Neural cell (in vitro differentiated cells): ENCODE measurements around the gene PCDHA1.

Source experiments
- EP300 ChIP-seq: fragments of 450-650 bp; conservative IDR thresholded peaks from 2 replicates; pipeline ENCODE4 v1.6.1; 2014; ENCODE audit warnings: antibody characterized with exemption, mild to moderate bottlenecking, moderate library complexity; ENCODE audit not compliant: poor library complexity, severe bottlenecking
- EZH2 ChIP-seq: fragments of 200-600, 300-800 bp; shearing (Covaris generic), sonication (generic); IDR thresholded peaks from 2 replicates; pipeline ENCODE4 v1.6.1; 2014; ENCODE audit warnings: antibody characterized with exemption, low read length, borderline replicate concordance, mild to moderate bottlenecking; ENCODE audit not compliant: insufficient read depth, poor library complexity, severe bottlenecking
- MXI1 ChIP-seq: fragments of 450-650 bp; conservative IDR thresholded peaks from 2 replicates; pipeline ENCODE4 v1.6.1; 2014; ENCODE audit warnings: antibody characterized with exemption, mild to moderate bottlenecking; ENCODE audit not compliant: poor library complexity, severe bottlenecking
- POLR2AphosphoS5 ChIP-seq: IDR thresholded peaks from 2 replicates; pipeline ENCODE4 v1.6.1; 2012
- TF ChIP-seq, protein P1 (sequence below): fragments of 450-650 bp; IDR thresholded peaks from 2 replicates; pipeline ENCODE4 v1.5.1; 2014; ENCODE audit warnings: antibody characterized with exemption, mild to moderate bottlenecking, moderate library complexity; ENCODE audit not compliant: poor library complexity, severe bottlenecking
- TF ChIP-seq, protein P2 (sequence below): IDR thresholded peaks from 2 replicates; pipeline ENCODE4 v1.6.1; 2012; ENCODE audit warnings: borderline replicate concordance

DNA sequence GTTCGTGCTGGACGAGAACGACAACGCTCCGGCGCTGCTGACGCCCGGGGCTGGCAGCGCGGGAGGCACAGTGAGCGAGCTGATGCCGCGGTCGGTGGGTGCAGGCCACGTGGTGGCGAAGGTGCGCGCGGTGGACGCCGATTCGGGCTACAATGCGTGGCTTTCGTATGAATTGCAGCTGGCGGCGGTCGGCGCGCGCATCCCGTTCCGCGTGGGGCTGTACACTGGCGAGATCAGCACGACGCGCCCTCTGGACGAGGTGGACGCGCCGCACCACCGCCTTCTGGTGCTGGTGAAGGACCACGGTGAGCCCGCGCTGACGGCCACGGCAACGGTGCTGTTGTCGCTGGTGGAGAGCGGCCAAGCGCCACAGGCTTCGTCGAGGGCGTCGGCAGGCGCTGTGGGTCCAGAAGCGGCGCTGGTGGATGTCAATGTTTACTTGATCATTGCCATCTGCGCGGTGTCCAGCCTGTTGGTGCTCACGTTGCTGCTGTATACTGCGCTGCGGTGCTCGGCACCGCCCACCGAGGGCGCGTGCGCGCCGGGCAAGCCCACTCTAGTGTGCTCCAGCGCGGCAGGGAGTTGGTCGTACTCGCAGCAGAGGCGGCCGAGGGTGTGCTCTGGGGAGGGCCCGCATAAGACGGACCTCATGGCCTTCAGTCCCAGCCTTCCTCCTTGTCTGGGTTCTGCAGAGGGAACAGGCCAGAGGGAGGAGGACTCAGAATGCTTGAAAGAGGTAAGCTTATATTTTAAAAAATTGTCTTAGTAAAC lies 98.2 kb downstream of the PCDHA1 start:
- TF ChIP-seq EP300 (no peak), POLR2AphosphoS5 (no peak), EZH2 (no peak), MXI1 (no peak)
- TF ChIP-seq, protein P1, sequence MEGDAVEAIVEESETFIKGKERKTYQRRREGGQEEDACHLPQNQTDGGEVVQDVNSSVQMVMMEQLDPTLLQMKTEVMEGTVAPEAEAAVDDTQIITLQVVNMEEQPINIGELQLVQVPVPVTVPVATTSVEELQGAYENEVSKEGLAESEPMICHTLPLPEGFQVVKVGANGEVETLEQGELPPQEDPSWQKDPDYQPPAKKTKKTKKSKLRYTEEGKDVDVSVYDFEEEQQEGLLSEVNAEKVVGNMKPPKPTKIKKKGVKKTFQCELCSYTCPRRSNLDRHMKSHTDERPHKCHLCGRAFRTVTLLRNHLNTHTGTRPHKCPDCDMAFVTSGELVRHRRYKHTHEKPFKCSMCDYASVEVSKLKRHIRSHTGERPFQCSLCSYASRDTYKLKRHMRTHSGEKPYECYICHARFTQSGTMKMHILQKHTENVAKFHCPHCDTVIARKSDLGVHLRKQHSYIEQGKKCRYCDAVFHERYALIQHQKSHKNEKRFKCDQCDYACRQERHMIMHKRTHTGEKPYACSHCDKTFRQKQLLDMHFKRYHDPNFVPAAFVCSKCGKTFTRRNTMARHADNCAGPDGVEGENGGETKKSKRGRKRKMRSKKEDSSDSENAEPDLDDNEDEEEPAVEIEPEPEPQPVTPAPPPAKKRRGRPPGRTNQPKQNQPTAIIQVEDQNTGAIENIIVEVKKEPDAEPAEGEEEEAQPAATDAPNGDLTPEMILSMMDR = no peak
- TF ChIP-seq, protein P2, sequence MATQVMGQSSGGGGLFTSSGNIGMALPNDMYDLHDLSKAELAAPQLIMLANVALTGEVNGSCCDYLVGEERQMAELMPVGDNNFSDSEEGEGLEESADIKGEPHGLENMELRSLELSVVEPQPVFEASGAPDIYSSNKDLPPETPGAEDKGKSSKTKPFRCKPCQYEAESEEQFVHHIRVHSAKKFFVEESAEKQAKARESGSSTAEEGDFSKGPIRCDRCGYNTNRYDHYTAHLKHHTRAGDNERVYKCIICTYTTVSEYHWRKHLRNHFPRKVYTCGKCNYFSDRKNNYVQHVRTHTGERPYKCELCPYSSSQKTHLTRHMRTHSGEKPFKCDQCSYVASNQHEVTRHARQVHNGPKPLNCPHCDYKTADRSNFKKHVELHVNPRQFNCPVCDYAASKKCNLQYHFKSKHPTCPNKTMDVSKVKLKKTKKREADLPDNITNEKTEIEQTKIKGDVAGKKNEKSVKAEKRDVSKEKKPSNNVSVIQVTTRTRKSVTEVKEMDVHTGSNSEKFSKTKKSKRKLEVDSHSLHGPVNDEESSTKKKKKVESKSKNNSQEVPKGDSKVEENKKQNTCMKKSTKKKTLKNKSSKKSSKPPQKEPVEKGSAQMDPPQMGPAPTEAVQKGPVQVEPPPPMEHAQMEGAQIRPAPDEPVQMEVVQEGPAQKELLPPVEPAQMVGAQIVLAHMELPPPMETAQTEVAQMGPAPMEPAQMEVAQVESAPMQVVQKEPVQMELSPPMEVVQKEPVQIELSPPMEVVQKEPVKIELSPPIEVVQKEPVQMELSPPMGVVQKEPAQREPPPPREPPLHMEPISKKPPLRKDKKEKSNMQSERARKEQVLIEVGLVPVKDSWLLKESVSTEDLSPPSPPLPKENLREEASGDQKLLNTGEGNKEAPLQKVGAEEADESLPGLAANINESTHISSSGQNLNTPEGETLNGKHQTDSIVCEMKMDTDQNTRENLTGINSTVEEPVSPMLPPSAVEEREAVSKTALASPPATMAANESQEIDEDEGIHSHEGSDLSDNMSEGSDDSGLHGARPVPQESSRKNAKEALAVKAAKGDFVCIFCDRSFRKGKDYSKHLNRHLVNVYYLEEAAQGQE = no peak
